ENCODE results near the gene SMURF1. TPM values are rescaled to one million over a fixed set of nuclear protein-coding genes. Genes with fewer than 3 reads are reported as not detected.

Gene SMURF1
- total RNA-seq, 4 donors from 2014 or later: 28.2 to 35.4 (median 31.1) TPM

- peak overlapping the region in 1 of 4 donors; percentile 30 for H3K27ac ChIP-seq
- no peak for TF ChIP-seq CTCF (IDR thresholded peaks at IDR 0.05)
- no peak for TF ChIP-seq POLR2A (IDR thresholded peaks at IDR 0.05)
- no peak for TF ChIP-seq EP300 (IDR thresholded peaks at IDR 0.05)
- H3K4me3 ChIP-seq: no peak overlapping the region
- peaks cover 10 to 98% (median 37%) of the 10 kb centered on the region in 3 donors for H3K36me3 ChIP-seq
- peaks cover 0 to 37% (median 2%) of the 10 kb centered on the region in 4 donors for H3K4me1 ChIP-seq
- peaks cover 0 to 3% (median 0%) of the 10 kb centered on the region in 4 donors for H3K9me3 ChIP-seq
- DNase-seq (ENCODE audit: low spot score in 2 of 2): no peak
- no peaks in the 10 kb centered on the region for H3K27me3 ChIP-seq
- 92 to 94% methylated on average over 30 of the region's 30 CpGs for WGBS, 2 donors
These were observed 108.8 kb downstream of the SMURF1 start for GRCh38 chr7:99034932-99035722.

- Histone ChIP-seq H3K27me3 (no peaks in the 10 kb centered on the region), H3K36me3 (peaks cover 10 to 99% (median 37%) of the 10 kb centered on the region in 3 donors), H3K27ac (peak overlapping the region in 2 of 4 donors; percentile 42), H3K9me3 (peaks cover 0 to 4% (median 0%) of the 10 kb centered on the region in 4 donors), H3K4me3 (no peak overlapping the region), H3K4me1 (peaks cover 0 to 46% (median 2%) of the 10 kb centered on the region in 4 donors)
- 47 to 90% methylated on average over 3 to 4 of the region's 4 CpGs for WGBS, 2 donors
- TF ChIP-seq CTCF (IDR thresholded peaks at IDR 0.05) (no peak), POLR2A (IDR thresholded peaks at IDR 0.05) (no peak), EP300 (IDR thresholded peaks at IDR 0.05) (no peak)
- DNase-seq (ENCODE audit: low spot score in 2 of 2): no peak
These were observed 110.1 kb downstream of the SMURF1 start for GRCh38 chr7:99033765-99034164.

GRCh38 chr7:99032928-99033327 is 111.0 kb downstream of the SMURF1 start:
- DNase-seq (ENCODE audit: low spot score in 2 of 2): no peak
- peaks cover 10 to 99% (median 31%) of the 10 kb centered on the region in 3 donors for H3K36me3 ChIP-seq
- peak overlapping the region in 1 of 4 donors; percentile 42 for H3K27ac ChIP-seq
- H3K9me3 ChIP-seq: peaks cover 0 to 4% (median 0%) of the 10 kb centered on the region in 4 donors
- H3K4me1 ChIP-seq: peaks cover 0 to 46% (median 2%) of the 10 kb centered on the region in 4 donors
- no peak overlapping the region for H3K4me3 ChIP-seq
- no peaks in the 10 kb centered on the region for H3K27me3 ChIP-seq
- TF ChIP-seq EP300 (IDR thresholded peaks at IDR 0.05): no peak
- TF ChIP-seq CTCF (IDR thresholded peaks at IDR 0.05): no peak
- TF ChIP-seq POLR2A (IDR thresholded peaks at IDR 0.05): no peak
- 85 to 88% methylated on average over 15 of the region's 15 CpGs for WGBS, 2 donors

- no peaks in the 10 kb centered on the region for H3K27me3 ChIP-seq
- peaks cover 10 to 94% (median 27%) of the 10 kb centered on the region in 3 donors for H3K36me3 ChIP-seq
- TF ChIP-seq POLR2A (IDR thresholded peaks at IDR 0.05): no peak
- no peak for TF ChIP-seq EP300 (IDR thresholded peaks at IDR 0.05)
- TF ChIP-seq CTCF (IDR thresholded peaks at IDR 0.05): no peak
- peak overlapping the region in 2 of 4 donors; percentile 82 for H3K27ac ChIP-seq
- no peak overlapping the region for H3K4me3 ChIP-seq
- H3K9me3 ChIP-seq: peaks cover 0 to 4% (median 0%) of the 10 kb centered on the region in 4 donors
- 88% methylated on average over 7 of the region's 7 CpGs for WGBS, 2 donors
- peaks cover 0 to 35% (median 2%) of the 10 kb centered on the region in 4 donors for H3K4me1 ChIP-seq
- DNase-seq (ENCODE audit: low spot score in 2 of 2): no peak
These were observed 112.4 kb downstream of the SMURF1 start for GRCh38 chr7:99031496-99031895.

- Histone ChIP-seq H3K27me3 (no peaks in the 10 kb centered on the region), H3K4me3 (no peak overlapping the region), H3K9me3 (peaks cover 0 to 4% (median 0%) of the 10 kb centered on the region in 4 donors), H3K27ac (peak overlapping the region; percentile 57 to 87 (median 72)), H3K4me1 (peaks cover 0 to 32% (median 2%) of the 10 kb centered on the region in 4 donors), H3K36me3 (peaks cover 10 to 90% (median 27%) of the 10 kb centered on the region in 3 donors)
- peak in 1 of 2 donors; percentile 60 for DNase-seq (ENCODE audit: low spot score in 2 of 2)
- WGBS, 2 donors: 59 to 63% methylated on average over 5 of the region's 5 CpGs
- TF ChIP-seq EP300 (IDR thresholded peaks at IDR 0.05) (peak in 1 of 2 donors; percentile 76), POLR2A (IDR thresholded peaks at IDR 0.05) (no peak)
These were observed 113.0 kb downstream of the SMURF1 start for GRCh38 chr7:99030951-99031350.
